NCI-H69 (cell line): Measurements from ENCODE around the gene SH3BGR.

Experiments
- DNase-seq: peaks from one replicate; lab custom pipeline; 2025; lab: John Stamatoyannopoulos, UW

Gene SH3BGR

DNA sequence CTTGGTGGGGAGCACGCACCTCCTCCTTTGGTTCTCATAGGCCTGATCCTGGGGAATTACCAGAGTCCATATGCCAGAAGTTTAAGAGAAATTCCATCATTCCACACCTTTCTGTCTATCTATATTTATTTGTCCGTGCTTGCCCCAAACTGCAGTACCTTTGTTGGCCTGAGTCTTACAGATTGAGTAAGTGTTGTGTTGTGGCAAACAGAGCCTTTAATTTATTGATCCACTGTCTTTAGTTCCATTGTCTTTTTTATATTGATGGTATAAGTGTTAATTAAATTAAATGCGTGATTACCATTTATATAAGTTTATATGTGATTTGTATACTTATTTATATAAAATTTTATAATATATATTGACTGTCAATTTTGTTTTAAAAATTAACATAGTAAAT, 4.9 kb downstream of the SH3BGR start:
- DNase-seq: peak; percentile 14

DNA sequence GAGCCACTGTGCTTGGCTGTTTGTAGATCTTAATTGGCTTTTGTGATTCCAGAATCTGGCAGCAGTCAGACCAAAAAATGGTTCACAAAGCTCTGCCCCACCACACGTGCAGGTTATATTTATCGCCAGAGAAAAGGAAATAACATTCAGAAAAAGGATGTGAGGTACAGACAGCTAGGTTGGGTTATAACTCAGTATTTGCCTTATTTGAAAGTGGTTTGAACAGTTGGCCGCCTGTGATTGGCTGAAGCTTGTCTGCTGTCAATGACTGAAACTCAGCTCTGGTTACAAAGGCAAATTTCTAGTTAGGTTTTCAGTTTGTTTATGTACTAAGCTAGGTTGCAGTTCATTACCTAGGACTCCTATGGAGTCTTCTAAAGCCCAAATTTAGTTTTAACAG, 9.6 kb downstream of the SH3BGR start:
- no peak for DNase-seq

DNA sequence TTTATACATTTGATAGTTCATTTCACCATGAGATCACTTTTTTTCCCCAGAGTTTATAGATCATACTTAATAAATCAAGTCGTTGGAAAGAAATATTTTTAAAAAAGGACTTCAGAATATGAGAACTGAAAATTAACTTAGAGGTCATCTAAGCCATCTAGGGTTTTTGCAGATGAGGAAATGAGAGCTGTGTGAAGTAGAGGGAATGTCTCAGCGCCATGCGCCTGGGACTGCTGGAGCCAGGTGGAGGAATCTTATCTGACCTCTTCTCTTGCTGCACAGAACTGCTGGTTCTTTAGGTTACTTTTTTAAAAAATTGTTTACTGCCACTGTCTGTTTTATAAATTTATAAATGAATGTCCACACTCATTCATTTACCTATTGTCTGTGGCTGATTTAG, 11.5 kb downstream of the SH3BGR start:
- DNase-seq: no peak

DNA sequence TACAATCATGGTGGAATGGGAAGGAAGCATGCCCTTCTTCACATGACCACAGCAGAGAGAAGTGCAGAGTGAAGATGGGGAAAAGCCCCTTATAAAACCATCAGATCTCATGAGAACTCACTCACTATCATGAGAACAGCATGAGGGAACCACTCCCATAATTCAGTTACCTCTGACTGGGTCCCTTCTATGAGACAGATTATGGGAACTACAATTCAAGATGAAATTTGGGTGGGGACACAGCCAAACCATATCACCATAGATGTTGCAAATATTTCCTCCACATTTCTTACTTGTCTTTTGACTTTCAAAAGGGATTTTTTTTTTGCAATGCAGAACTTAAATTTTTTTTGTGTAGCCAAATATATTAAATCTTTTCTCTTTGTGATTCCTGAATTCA, 14.8 kb downstream of the SH3BGR start:
- DNase-seq: no peak

DNA sequence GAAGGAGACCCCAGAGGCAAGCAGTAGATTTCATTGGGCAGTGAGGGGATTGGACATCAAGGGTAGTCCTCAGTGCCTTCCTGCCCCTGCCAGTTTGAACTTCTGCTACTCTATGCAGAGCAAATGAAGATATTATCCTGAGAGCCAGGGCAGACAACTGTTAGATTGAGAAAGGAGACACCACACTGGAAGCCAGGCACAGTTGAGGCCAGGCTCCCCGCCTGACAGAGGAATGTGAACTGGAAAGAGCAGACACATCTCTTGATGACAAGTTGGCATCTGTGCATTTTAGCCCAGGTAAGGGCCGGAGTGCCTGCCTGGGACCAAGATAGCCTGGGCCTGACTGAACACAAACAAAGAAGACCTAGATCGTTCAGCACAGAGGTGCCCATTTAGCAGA, 16.0 kb downstream of the SH3BGR start:
- no peak for DNase-seq

- DNase-seq: no peak
These were observed 16.8 kb downstream of the SH3BGR start for GRCh38 chr21:39468559-39468958.

DNA sequence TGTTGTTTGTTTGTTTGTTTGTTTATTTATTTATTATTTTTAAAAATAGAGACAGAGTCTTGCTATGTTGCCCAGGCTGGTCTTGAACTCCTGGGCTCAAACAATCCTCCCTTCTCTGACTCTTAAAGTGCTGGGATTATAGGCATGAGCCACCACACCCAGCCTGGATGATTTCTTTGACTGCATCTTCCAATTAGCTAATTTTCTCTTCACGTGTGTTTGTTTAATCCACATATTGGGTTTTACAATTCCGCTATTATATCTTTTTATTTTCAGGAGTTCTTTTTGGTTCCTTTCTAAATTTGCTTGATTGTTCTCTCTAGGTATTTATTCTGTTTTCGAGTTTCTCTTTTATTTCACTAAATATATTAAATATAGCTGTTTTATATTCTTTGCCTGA, 19.8 kb downstream of the SH3BGR start:
- DNase-seq: no peak

- no peak for DNase-seq
These were observed 21.0 kb downstream of the SH3BGR start for GRCh38 chr21:39472786-39473185.

GRCh38 chr21:39474611-39475010, 22.8 kb downstream of the SH3BGR start:
- DNase-seq: no peak

DNA sequence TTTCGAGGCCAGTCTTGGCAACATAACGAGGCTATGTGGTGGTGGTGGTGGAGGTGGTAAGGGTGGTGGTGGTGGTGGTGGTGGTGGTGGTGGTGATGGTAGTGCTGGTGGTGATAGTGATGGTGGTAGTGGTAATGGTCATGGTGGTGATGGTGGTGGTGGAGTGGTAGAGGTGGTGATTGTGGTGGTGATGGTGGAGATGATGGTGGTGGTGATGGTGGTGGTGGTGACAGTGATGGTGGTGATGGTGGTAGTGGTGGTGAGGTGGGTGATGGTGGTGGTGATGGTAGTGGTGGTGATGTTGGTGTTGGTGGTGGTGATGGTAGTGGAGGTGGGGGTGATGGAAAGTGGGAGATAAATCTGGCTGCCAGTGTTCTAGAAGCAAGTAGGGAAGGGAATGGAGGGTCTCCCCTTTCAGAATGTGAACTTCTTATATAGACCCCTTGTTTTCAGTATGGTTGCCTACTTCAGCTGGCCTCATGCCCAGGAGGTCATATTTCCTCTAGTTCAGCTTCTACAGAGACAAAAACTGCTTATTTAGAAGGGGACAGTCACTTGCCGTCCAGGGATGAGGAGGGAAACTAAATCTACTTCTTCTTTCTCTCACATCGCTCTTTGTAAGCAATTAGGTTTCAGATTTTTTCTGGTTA, 27.5 kb downstream of the SH3BGR start:
- DNase-seq: no peak

DNA sequence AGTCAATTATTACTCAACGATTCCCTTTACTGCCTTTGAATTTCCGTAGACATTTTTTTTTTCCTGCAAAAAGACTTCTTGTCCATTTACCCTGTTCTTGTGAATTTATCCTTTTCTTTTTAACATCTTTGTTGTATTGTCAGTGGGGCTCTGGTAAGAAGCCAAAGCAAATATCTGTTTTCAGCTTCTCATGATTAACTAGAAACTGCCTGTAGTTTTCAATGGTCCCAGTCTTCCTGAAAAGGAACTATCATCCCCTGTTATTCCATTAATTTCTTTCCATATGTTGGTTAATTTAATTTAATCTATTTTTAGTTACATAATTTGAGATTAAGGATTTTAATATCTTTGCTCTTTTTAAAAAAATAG, 28.0 kb downstream of the SH3BGR start:
- no peak for DNase-seq

- no peak for DNase-seq
These were observed 28.5 kb downstream of the SH3BGR start for GRCh38 chr21:39480271-39480670.

- DNase-seq: no peak
These were observed 30.1 kb downstream of the SH3BGR start for GRCh38 chr21:39481886-39482285.

- DNase-seq: no peak
These were observed 32.1 kb downstream of the SH3BGR start for GRCh38 chr21:39483917-39484316.

- DNase-seq: no peak
These were observed 33.0 kb downstream of the SH3BGR start for GRCh38 chr21:39484711-39485276.

DNA sequence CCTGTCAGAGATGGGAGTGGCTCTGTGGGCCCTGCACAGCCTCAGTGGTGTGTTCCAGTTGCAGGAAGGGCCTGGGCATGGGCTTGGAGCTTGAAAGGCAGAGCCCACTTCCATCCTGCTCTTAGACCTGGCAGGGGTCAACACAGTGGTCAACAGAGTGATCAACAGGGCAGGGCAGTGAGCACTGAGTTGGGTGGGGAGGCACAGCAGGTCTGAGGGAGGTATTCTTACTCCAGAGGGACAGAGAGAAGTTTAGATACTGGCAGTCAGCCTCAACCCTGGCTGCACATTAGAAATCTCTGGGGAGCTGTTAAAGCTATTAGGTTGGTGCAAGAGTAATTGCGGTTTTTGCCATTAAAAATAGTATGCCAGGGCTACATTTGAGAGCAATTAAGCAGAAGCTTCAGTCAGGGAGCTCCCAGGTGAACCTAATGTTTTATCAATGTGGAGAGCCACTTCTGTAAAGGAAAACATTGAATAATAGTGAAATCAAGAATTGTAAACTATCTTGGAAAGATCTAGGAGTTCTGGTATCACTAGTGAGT, 37.7 kb downstream of the SH3BGR start:
- peak; percentile 37 for DNase-seq

DNA sequence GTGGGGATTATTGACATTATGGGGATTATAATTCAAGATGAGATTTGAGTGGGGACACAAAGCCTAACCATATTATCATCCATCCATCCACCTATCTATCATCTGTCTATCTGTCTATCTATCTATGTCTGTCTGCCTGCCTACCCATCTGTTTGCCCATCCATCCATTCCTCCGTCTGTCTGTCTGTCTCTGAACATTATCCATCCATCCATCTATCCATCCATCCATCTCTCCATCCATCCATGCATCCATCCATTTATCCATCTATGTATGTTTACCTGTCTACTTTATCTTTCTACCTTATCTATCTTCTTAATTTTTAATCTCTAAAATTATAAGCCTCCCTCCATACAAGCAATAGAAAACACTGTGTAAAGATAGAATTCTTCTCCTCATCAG, 47.4 kb downstream of the SH3BGR start:
- DNase-seq: no peak

- no peak for DNase-seq
These were observed 50.9 kb downstream of the SH3BGR start for GRCh38 chr21:39502631-39503030.

DNA sequence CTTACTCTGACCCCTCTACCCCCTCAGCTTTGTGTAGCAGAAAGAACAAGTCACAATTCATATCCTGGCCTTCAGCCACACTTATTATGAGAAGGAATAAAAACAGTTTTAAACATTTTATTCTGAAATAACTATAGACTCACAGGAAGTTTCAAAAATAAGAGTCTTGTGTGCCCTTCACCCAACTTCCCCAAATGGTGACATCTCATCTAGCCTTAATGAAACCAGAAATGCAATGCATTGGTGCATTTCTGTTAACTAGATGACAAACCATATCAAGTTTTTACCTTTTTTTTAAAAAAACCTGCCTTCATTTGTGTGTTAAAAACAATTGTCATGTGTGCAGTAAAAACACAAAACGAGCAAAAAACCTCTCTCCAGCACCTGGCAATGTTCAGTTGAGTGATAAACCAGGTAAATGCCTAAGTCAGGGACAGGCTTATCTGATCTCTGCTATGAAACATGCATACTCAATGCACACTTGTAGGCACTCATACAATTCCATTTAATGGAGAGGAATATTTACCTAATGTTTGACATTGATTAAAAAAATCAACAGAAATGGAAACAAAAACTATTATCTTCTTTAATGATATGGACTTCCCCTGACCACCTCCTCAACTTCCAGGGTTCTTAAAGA, 51.5 kb downstream of the SH3BGR start:
- no peak for DNase-seq

- no peak for DNase-seq
These were observed 52.5 kb downstream of the SH3BGR start for GRCh38 chr21:39504230-39504629.

GRCh38 chr21:39510240-39510639, 58.5 kb downstream of the SH3BGR start:
- DNase-seq: no peak

GRCh38 chr21:39511102-39511501, 59.3 kb downstream of the SH3BGR start:
- no peak for DNase-seq

DNA sequence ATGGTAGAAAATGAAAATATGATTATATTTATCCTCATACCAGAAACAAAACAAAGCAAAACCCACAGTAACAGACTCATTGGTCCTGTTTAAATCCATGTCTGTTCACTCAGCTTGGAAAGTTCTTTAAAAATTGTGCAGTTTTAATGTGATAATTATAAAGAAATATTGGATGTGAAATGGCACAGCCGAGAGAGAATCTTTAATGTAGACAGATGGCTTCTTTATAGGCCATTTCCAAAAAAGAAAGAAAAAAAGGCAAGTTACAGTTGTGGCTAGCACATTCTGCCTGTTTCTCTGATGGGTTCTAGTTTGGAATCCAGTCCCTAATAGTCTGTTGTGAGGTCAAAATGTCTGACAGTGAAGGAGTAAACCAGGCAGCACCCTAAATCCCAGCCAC, 62.0 kb downstream of the SH3BGR start:
- no peak for DNase-seq
